M059J (cell line): ENCODE measurements around the gene GPR108. TPM values are rescaled to one million over a fixed set of nuclear protein-coding genes. Genes with fewer than 3 reads are reported as not detected.

ENCODE experiments used
- DNase-seq: peaks from one replicate; pipeline ENCODE4 v3.0.0-alpha.2; 2012; ENCODE audit warnings: low read depth
- total RNA-seq: library from RNA; depleted of rRNA; stranded (reverse); fragments of >200 nt; shearing (Covaris generic); gene quantifications from 2 replicates; pipeline ENCODE4 v1.2.3, GENCODE V29; 2014

The GPR108 gene
- total RNA-seq, 1 experiment from 2014 or later = 54.7 TPM

DNA sequence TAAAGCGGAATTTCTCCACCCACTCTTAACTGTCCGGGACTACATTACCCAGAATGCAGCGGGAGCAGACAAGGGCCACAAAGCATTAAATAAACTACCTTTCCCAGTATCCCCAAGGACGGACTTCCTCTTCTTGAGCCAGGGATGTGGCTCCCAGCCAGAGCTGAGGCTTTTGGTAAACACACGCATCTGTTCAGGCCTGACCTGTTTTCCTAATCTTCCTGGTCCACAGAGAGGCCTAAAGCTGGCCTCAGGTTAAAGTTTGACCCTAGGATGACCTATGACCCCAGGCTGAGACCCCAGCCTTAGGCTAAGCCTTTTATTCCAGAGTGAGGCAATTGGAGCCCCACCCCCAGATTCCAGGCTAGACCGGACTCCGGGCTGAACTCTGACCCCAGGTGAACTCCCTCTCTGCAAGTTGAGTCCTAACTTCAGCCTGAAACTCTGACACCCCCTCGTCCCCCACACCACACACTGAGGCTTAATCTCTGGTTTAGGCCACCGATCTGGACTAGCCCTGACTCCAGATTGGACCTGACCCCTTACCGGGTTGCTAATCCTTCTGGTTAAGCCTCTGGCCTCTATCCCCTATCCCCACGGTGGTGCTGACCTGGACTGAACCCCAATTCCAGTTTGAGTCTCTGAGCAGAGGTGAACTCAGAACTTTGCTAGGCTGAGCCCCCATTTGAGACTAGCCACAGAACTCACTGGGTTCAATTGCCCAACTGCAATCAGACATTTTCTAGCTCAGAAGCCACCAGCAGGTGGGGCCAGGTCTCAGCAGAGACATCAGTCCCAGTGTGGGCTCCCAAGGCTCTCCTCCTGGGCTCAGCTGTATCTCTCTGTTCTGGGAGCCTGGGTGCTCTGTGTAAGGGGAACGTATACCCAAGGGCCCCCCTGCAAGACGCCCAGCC, 750 bp upstream of the GPR108 start:
- peak; percentile 81 for DNase-seq

DNA sequence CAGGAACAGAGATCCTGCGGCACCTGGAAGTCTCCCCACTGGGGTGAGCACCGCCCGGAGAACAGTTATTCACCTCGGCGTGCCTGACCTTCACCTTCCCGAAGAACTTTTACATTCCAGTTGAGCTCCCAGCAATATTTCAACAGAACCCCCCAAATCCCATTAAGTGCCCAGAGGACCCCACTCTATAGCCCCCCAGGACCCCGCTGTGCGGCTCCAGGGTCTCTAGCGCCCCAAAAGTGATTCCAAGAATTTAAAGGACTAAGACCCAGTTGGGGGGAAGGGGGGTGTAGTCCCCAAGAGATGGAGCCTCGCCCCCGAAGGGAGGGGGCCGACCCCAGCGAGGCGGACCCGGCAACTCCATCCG, 480 bp downstream of the GPR108 start:
- peak; percentile 66 for DNase-seq

DNA sequence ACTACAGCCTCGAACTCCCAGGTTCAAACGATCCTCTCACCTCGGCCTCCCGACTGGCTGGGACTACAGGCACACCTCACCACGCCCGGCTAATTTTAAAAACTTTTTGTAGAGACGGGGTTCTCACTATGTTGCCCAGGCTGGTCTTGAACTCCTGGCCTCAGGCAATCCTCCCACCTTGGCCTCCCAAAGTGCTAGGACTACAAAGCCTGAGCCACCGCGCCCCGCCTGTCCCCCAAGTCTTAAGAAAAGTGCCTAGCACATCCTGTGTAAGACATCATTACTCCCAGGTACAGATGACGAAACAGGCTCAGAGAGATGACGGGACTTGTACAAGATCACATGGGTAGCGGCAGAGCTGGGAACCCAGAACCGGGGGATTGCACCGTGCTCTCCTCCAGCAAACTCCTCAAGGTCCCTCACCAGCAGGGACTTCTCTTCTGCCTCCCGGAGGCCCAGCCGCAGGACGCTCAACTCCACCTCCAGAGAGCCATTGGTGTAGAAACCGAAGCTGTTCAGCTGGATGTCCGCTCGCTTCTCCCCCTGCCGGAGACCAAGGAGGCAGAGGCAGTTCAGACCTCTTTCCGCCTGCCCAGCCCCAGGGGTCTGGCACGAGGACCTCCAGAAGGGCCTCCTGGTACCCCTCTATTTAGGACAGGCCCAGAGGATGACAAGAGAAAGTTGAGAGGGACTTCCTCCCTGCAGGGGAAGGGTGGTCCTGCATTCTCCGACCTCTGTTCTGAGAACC, 1.0 kb downstream of the GPR108 start:
- peak; percentile 79 for DNase-seq

DNA sequence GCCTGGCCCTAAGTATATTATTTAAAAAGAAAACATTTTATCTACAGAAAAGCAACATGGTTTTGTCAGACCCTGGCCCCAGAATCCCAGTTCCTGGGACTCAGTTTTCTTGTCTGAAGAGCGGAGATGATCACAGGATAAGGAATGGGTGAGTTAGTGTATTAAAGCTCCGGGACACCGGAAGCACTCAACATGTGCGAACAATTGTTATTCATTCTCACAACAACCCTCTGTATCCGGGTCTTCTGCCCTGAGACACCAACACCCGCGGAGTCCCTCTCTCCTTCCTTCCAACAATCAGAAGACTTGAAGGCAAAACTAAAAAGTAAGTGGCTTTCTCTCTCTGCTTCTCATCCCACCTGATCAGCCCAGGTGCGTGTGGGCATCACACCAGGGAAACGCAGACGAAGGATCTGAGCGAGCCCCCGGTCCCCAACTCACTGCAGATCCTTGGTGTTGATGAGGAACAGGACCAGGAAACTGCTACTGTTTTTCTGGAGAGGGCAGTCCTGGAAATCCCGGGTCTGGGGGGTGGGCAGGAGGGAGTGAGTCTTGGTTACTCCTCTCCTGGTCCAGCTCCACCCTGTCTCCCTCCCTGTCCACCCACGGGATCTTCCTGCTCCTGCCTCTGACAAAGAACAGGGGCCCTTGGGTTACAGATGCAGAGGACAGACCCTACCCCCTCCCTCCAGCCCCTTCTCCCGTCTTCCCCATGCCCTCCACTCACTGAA, 2.0 kb downstream of the GPR108 start:
- no peak for DNase-seq

DNA sequence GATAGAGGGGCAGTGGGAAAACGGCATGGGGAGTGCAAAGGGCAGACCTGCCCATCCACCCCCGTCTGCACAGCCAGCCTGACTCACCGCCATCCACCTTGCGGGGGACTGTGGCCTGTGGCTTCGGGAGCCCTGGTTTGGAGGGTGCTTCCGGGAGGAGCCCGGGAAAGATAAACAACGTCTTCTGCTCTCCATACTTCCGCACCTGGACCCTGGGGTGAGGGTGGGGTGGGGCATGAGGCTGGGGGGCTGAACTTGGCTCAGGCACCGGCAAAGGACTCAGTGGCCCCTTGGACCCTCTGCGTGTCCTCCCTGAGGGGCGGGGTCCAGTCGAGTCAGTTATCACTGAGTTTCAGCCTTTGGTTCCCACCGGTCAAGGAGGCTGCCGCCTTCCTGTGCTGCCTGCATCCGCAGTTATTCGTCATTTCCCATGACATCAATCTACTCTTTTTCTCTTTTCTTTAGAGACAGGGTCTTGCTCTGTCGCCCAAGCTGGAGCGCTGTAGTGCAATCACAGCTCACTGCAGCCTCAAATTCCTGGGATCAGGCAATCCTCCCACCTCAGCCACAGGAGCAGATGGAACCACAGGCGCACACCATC, 3.2 kb downstream of the GPR108 start:
- DNase-seq = no peak

DNA sequence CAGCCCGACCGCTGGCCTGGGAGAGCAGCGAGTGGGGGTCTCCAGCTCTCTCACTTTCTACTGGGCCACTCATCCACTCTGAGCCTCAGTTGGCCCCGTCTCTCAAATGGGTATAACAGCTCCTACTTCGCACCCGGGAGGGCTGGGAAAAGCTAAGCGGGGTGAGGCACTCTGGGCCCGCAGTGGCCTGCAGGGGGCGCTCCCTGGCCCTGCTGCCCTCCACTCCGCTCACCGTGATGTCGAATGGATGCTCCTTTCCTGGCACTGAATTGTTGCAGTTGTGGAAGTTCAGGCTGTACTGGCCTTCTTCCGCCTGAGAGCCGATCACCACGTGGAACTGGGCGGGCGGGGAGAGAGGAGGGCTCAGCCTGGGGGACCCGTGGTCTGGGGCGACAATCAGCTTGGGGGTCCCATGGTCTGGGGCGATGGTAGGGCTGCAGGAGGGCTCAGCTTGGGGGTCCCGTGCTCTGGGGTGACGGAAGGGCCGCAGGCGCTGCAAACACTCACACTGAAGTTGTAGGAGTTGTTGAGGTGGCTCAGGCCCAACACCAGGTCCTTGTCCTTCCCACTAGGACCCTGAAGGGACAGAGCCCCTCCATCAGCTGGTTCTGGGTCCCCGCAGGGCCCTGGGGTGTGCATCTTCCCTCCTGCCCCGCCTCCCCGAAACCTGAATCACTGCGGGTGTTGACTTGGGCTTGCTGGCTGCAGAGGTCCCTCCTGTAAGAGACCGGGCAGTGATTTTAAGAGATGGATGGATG, 3.9 kb downstream of the GPR108 start:
- no peak for DNase-seq

DNA sequence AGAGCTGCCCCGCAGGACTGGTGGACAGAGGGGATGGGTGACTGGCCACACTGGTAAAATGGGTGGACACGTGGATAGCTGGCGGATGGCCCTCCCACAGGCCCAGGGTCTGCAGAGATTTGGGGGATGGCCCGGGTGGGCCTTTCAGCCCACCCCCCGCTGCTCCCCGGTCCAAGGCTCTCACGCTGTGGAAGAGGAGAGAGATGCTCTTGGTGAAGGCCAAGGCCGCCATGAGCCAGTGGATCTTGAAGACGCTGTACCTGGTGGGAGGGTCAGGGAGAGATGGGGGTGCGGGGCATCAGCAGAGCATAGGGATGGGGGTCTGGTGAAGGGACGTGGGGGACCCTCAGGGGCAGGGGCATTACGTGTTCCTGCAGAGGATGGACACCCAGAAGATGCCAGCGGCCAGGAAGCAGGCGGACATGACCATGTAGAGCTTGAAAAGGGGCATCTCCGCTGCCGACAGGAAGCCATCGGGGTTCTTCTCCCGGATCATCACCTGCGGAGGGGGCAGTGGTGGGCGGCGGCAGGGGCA, 4.5 kb downstream of the GPR108 start:
- no peak for DNase-seq

DNA sequence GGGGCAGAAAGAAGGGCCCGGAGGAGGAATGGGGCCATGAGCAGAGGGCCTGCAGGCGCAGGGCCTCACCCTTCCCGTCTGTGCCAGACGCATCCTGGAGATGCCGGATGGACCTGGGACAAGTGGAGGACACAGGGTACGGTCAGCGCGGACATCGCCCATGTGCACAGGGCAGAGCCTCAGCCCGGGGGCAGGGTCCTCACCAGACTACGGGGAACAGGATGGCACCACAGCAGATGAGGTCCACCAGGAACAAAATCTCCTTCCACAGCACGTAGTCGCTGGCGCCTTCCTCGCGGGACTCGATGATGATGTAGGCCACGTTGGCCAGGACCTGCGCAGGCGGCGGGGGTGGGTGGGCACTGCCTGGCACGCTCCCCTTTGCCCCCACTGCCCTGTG, 5.6 kb downstream of the GPR108 start:
- no peak for DNase-seq

DNA sequence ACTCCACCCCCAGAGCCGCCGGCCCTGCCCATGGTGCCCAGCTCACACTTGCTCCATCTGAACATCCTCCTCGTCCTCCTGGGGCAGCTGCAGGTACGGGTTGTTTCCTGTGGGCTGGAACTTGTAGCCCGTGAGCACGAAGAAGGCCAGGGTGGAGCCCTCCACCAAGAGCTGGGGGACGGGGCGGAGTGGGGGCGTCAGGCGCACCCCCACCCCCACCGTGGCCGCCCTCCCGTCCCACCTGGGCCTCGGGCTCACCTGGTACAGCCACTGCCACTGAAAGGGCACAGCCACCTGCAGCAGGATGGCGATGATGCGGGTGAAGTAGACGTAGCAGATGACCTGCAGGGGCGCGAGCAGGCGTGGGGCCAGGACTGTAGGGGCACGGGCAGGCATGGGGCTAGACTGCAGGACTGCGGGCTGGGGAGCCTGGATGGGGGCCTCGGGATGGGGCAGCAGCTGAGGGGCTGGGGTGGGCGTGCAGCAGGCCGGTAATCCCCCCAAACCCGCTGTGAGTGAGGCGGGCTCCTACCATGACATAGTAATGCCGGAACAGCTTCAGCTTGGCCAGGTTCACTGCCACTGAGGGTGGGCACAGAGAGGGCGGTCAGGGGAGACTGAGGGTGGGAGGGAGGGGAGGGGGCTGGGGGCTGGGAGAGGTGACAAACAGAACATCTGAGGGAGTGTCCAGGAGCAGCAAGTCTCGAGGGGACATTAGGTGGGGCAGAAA, 6.3 kb downstream of the GPR108 start:
- no peak for DNase-seq

DNA sequence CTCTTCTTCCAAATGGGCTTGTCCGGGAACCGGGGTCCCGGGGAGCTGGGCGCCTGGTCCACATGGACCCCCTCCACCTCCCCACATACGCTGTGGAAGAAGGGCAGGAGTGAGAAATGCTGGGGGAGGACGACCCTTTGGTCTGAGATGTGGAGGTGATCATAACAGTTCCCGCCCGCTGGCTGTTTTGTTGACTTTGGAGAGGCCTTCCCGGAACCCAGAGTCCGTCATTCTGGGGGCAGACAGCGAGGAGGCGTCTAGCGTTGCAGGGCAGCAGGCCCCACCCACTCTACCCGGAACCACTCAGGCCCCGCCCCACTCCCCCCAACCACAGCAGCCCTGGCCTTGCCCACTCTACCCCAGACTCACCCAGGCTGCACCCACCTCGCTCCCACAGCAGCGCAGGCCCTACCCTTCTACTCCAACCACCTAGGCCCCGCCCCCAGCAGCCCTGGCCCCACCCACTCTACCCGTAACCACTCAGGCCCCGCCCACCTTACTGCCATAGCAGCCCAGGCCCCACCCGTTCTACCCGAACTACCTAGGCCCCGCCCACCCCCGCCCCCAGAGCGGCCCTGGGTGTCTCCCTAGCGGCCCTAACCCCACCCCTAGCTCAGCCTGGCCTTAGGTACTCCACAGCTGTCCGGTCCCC, 7.1 kb downstream of the GPR108 start:
- DNase-seq = no peak

DNA sequence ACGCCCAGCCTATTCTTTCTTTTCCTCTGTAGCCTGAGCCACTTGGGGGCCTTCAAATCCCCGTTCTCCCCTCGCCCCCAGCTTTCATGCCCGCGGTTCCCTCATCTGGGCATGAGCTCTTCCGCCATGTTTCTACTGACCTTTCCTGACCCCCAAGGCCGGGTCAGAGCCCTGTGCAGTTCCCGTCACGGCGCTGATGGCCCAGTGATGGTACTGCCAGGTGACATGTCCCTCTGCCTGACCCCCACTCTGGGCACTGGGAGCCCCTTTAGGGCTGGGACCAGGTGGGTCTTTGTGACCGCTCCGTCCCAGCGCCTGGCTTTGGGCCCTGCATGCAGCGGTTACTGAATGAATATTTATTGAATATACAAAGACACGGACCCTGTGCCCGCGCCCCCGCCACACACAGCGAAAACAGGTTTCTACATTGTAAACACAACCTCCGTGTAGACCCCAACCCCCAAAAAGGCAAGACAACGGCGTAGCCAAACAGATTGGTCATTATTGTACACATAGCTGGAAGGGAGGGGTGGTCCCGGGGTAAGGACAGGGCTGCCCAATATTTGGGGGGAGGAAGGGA, 7.7 kb downstream of the GPR108 start:
- no peak for DNase-seq

DNA sequence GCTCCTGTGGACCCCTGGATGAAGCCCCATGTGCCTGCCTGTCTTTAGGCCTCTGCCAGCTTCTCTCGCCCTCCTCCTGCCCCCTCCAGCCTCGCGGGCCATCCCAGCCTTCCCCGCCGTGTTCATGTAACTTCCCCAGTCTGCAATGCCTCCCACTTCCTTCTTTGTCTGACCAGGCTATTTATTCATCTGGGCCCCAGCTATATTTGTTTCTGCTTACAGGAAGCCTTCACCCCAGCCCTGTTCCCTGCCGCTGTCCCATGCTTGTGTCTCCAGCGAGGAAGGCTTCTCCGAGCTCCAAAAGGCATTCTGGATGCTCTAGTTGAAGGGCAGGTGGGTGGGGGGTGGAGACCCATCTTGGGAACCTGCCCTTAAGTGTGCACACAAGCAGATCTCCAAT, 9.0 kb downstream of the GPR108 start:
- DNase-seq = no peak

DNA sequence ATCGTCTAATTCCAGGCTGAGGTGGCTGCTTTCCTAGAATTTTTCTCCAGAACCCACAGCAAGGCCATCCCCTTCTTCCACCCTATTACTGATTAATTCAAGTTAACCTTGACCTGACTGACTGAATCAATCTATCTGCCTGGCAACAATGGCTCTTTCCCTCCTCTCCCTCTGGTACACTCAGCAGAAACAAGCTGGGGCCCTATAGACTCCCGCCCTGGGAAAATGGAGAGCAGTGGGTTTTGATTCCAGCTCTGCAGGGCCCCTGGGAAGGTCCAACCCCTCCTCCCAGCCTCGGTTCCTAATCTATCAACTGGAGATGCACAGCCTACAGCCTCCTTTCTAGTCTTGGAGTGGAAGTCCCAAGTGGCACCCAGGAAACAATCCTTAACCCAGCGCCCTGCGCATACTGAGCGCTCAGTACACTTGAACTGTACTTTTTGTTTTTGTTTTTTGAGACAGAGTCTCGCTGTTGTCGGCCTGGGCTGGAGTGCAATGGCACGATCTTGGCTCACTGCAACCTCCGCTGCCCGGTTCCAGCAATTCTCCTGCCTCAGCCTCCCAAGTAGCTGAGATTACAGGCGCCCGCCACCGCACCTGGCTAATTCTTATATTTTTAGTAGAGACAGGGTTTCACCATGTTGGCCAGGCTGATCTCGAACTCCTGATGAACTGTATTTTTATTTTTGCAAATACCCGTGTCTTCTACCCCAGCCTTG, 11.7 kb downstream of the GPR108 start:
- no peak for DNase-seq

DNA sequence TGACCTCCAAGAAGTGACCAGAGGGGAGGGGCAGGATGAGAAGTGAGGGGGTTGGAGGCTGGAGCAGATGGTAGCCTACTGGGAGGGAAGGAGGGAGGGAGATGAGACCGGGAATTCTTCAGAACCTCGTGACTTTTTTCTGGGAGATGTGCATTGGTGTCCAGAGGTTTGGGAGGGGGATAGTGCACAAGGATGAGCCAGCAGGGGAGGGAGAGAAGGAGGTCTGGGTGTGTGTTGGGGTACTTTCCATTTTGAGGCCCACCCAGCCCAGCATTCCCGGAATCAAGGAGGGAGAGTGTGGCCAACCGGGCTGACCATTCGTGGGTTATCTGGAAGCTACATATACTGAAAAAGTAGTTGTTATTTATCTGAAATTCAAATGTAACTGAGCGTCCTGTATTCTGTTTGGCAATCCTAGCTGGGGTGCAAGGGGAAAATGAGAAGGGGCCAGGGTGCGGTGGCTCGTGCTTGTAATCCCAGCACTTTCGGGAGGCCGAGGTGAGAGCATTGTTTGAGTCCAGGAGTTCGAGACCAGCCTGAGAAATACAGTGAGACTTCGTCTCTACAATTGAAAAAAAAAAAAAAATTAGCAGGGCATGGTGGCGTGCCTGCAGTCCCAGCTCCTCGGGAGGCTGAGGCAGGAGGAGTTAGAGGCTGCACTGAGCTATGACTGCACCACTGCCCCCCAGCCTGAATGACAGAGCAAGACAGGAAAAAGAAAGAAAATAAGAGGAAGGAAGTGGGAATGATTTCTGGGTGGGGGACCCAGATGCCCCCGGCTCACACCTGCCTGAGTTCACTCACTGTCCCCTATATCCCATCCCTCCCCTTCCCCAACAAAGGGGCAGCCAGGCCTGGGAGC, 12.5 kb downstream of the GPR108 start:
- DNase-seq = no peak

DNA sequence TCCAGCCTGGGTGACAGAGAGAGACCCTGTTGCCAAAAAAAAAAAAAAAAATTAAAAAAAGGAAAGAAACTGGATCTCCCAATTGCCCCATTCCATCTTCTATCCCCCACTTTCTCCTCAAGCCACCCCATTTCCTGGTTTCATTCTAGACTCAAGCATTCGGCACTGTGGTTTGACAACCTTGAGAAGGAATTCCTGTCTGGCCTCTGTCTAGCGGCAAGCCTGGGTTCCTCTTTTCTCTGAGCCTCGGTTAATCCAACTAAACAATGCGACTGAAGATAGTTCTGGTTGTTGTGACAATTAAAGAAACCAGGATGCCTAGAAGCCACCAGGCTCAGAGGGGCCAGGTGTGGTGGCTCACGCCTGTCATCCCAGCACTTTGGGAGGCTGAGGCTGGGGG, 13.6 kb downstream of the GPR108 start:
- no peak for DNase-seq

DNA sequence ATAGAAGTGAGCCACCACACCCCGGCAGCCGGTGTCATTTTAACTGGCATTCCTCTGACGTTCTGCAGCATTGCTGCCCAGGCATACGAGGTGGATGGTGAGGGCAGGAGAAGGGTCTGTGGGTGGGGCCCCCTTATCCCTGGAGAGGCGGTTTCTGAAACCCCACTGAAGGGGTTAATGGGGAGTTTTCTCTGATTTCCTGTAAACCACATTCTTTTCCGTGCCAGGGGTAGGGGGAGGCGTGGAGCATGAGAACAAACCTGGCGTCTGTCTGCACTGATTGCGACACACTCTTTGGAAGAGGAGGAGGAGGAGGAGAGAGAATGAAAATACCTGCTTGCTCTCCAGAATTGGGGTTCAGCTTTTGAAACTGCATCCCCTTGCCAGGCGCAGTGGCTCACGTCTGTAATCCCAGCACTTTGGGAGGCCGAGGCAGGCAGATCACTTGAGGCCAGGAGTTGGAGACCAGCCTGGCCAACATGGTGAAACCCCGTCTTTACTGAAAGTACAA, 14.2 kb downstream of the GPR108 start:
- peak; percentile 52 for DNase-seq

DNA sequence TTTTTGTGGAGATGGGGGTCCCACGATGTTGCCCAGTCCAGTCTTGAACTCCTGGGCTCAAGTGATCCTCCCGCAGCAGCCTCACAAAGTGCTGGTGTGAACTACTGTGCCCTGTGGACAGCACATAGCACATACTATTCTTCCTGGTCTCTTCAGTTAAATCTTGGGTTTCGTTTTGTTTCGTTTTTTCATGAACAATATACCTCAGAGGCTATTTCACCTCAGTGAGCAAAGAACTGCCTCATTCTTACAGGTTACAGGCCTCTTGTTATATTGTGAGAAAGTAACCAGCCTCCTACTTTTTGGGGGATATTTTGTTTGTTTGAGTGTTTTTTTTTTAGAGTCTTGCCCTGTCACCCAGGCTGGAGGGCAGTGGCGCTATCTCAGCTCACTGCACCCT, 15.6 kb downstream of the GPR108 start:
- DNase-seq = no peak

DNA sequence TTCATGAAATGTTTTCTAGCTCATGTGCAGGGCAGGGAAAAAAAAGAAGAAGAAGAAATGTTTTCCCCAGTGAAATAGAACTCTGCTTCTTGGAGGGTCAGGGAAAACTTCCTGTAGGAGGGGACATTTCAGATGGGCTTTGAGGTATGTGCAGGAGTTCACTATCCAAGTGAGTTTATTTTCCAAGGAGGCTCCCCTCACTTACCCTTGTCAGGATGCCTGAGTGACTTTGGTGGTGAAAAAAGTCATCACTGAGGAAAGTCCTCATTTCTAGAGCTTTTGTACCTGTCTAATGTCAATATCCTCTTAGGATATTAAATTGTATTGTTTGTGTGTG, 16.3 kb downstream of the GPR108 start:
- no peak for DNase-seq
